HL-60 (cell line): Measurements from ENCODE around the gene GGACT.
A peak's percentile ranks its signal among the peaks of the same experiment; 100 is the strongest.

ENCODE experiments used
- DNase-seq, 2 experiments: peaks; one replicate each; pipeline ENCODE4 v3.0.0-alpha.2; 2010 to 2020; ENCODE audit warnings: low read depth in 1 of 2, low spot score in 1 of 2
- H3K27ac ChIP-seq: fragments of 250-450 bp; sonication (Bioruptor Pico); replicated peaks from 2 replicates; pipeline ENCODE4 v1.5.1; 2020; ENCODE audit warnings: mild to moderate bottlenecking, moderate library complexity
- H3K27me3 ChIP-seq: fragments of 250-450 bp; sonication (Bioruptor Pico); 2 replicates; pipeline ENCODE4 v1.5.1; 2021; ENCODE audit warnings: mild to moderate bottlenecking, moderate library complexity; ENCODE audit not compliant: insufficient read depth, poor library complexity, severe bottlenecking
- H3K4me3 ChIP-seq: replicated peaks from 2 replicates; pipeline ENCODE4 v1.5.1; 2011; ENCODE audit warnings: mild to moderate bottlenecking, control low read depth, low read length; ENCODE audit not compliant: insufficient read depth
- CTCF ChIP-seq: IDR thresholded peaks from one replicate; pipeline ENCODE4 v1.5.1; 2011; ENCODE audit warnings: low read length, control low read depth, inconsistent platforms; ENCODE audit not compliant: insufficient read depth
- GABPA ChIP-seq: IDR thresholded peaks from 2 replicates; pipeline ENCODE4 v1.6.1; 2012; ENCODE audit warnings: low read depth
- POLR2AphosphoS5 ChIP-seq: IDR thresholded peaks from 2 replicates; pipeline ENCODE4 v1.6.1; 2012; ENCODE audit warnings: low read depth
- SPI1 ChIP-seq: IDR thresholded peaks from 2 replicates; pipeline ENCODE4 v1.6.1; 2012; ENCODE audit warnings: low read depth, mild to moderate bottlenecking, borderline replicate concordance
- TF ChIP-seq, protein P1 (sequence below): IDR thresholded peaks from 2 replicates; pipeline ENCODE4 v1.6.1; 2012; ENCODE audit warnings: low read depth; ENCODE audit not compliant: insufficient replicate concordance

The GGACT gene

DNA sequence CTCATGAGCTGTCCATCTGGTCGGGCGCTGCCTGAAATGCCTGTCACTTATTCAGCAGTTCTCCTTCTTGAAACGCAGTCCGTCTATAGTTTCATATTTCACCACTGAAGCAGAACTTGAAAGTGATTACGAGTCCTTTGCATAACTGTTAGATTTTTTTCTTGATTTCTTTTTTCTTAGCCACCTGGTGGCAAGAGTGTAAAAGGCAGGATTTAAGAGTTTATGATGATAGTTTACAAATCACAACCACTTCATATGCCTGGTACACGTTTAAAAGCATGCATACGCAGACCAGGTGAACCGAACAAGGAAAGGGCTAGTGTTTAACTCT lies 45.8 kb downstream of the GGACT start:
- DNase-seq = peak in 1 of 2 experiments; percentile 18
- no peak overlapping the region for H3K27ac ChIP-seq
- no peaks in the 10 kb centered on the region for H3K27me3 ChIP-seq
- TF ChIP-seq CTCF (peak; percentile 7), SPI1 (no peak)
- H3K4me3 ChIP-seq = no peak overlapping the region

- Histone ChIP-seq H3K27me3 (no peaks in the 10 kb centered on the region), H3K27ac (no peak overlapping the region), H3K4me3 (no peak overlapping the region)
- no peak for TF ChIP-seq POLR2AphosphoS5
- TF ChIP-seq, protein P1, sequence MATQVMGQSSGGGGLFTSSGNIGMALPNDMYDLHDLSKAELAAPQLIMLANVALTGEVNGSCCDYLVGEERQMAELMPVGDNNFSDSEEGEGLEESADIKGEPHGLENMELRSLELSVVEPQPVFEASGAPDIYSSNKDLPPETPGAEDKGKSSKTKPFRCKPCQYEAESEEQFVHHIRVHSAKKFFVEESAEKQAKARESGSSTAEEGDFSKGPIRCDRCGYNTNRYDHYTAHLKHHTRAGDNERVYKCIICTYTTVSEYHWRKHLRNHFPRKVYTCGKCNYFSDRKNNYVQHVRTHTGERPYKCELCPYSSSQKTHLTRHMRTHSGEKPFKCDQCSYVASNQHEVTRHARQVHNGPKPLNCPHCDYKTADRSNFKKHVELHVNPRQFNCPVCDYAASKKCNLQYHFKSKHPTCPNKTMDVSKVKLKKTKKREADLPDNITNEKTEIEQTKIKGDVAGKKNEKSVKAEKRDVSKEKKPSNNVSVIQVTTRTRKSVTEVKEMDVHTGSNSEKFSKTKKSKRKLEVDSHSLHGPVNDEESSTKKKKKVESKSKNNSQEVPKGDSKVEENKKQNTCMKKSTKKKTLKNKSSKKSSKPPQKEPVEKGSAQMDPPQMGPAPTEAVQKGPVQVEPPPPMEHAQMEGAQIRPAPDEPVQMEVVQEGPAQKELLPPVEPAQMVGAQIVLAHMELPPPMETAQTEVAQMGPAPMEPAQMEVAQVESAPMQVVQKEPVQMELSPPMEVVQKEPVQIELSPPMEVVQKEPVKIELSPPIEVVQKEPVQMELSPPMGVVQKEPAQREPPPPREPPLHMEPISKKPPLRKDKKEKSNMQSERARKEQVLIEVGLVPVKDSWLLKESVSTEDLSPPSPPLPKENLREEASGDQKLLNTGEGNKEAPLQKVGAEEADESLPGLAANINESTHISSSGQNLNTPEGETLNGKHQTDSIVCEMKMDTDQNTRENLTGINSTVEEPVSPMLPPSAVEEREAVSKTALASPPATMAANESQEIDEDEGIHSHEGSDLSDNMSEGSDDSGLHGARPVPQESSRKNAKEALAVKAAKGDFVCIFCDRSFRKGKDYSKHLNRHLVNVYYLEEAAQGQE = no peak
- no peak for TF ChIP-seq GABPA
- no peak for TF ChIP-seq CTCF
- TF ChIP-seq SPI1 = no peak
- no peak for DNase-seq
These were observed 46.4 kb downstream of the GGACT start for GRCh38 chr13:100541897-100542825.

GRCh38 chr13:100540621-100541020 lies 48.0 kb downstream of the GGACT start:
- DNase-seq = no peak
- Histone ChIP-seq H3K27ac (no peak overlapping the region), H3K27me3 (no peaks in the 10 kb centered on the region), H3K4me3 (no peak overlapping the region)
- TF ChIP-seq SPI1 (no peak), CTCF (no peak), POLR2AphosphoS5 (no peak), GABPA (no peak)

GRCh38 chr13:100537951-100538462 lies 50.6 kb downstream of the GGACT start:
- H3K27me3 ChIP-seq = no peaks in the 10 kb centered on the region
- no peak overlapping the region for H3K27ac ChIP-seq
- TF ChIP-seq, protein P1 = no peak
- TF ChIP-seq SPI1 (no peak), POLR2AphosphoS5 (no peak), GABPA (no peak), CTCF (no peak)
- no peak overlapping the region for H3K4me3 ChIP-seq
- DNase-seq = no peak
